Astrocyte (in vitro differentiated cells and primary cell): Measurements from ENCODE around the gene CMTM5.

ENCODE experiments used
- EZH2 ChIP-seq: IDR thresholded peaks from 2 replicates; pipeline ENCODE4 v1.6.1; 2012; ENCODE audit warnings: mild to moderate bottlenecking, low read length, inconsistent platforms; ENCODE audit not compliant: insufficient read depth
- TF ChIP-seq, protein P1 (sequence below): IDR thresholded peaks from 2 replicates; pipeline ENCODE4 v1.5.1; 2011; ENCODE audit warnings: low read depth, mild to moderate bottlenecking, inconsistent platforms, low read length, moderate library complexity; ENCODE audit not compliant: insufficient read depth

DNA sequence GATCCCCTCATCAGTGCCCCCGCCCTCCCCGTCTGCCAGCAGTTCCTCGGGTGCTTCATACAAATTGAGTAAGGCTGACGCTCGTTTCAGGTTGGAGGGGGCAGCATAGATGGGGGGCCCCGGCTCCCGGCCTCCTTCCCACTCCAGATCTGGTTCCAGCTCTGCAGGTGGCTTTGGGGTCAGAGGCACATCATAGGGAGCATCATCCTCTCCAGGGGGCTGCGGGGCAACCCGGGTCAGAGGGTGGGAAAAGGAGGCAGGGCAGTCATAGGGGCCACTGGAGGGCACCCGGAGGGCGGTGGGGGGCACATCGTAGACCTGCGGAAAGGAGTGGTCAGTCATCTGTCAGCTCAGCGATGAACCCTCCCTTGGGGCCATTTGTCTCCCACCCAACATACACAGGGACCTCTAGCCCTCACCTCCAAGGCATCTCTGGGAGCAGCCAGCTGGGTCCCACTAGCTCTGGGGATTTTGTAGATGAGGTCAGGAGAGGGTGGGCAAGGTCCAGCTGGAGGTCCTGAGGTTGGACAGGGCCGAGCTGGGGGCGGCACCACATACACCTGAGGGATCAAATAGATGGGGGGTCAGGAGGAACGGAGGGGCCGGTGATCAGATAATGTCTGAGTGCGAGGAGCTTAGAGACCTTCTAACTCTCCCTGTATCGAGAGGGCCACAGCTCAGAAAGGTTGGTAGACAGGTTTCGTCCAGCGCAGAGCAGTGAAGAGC lies 17.0 kb upstream of the CMTM5 start:
- TF ChIP-seq, protein P1, sequence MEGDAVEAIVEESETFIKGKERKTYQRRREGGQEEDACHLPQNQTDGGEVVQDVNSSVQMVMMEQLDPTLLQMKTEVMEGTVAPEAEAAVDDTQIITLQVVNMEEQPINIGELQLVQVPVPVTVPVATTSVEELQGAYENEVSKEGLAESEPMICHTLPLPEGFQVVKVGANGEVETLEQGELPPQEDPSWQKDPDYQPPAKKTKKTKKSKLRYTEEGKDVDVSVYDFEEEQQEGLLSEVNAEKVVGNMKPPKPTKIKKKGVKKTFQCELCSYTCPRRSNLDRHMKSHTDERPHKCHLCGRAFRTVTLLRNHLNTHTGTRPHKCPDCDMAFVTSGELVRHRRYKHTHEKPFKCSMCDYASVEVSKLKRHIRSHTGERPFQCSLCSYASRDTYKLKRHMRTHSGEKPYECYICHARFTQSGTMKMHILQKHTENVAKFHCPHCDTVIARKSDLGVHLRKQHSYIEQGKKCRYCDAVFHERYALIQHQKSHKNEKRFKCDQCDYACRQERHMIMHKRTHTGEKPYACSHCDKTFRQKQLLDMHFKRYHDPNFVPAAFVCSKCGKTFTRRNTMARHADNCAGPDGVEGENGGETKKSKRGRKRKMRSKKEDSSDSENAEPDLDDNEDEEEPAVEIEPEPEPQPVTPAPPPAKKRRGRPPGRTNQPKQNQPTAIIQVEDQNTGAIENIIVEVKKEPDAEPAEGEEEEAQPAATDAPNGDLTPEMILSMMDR = no peak
- no peak for TF ChIP-seq EZH2
